ENCODE data around the gene PRSS3. TPM values are rescaled to one million over a fixed set of nuclear protein-coding genes. Genes with fewer than 3 reads are reported as not detected.
"Not testable (repeated sequence)": the region's sequence is repeated elsewhere in the genome, so short reads cannot be mapped to it uniquely, and the experiment has no call there.

Gene PRSS3
- total and polyA plus RNA-seq, 8 donors, result 1.8 to 91.2 (median 13.2) TPM; not detected in 1

GRCh38 chr9:33808979-33809322 lies 13.6 kb downstream of the PRSS3 start:
- H3K4me1 ChIP-seq, result peaks cover 0 to 12% (median 5%) of the 10 kb centered on the region in 4 donors
- H3K36me3 ChIP-seq; H3K27ac ChIP-seq; H3K9me3 ChIP-seq; H3K4me3 ChIP-seq; intact Hi-C loops (cut with DNase I; ENCODE audit: low total_unique reads); H3K27me3 ChIP-seq; DNase-seq: not testable (repeated sequence)
- WGBS, 5 donors, result 50 to 74% (median 67%) methylated on average over 1 of the region's 1 CpG

GRCh38 chr9:33809506-33809905 lies 14.1 kb downstream of the PRSS3 start:
- no peaks in the 10 kb centered on the region for H3K27me3 ChIP-seq
- DNase-seq, result no peak
- H3K4me1 ChIP-seq, result peaks cover 0 to 18% (median 11%) of the 10 kb centered on the region in 4 donors
- H3K4me3 ChIP-seq, result no peak overlapping the region
- no peak for TF ChIP-seq POLR2A (IDR thresholded peaks at IDR 0.05)
- TF ChIP-seq, protein P1, sequence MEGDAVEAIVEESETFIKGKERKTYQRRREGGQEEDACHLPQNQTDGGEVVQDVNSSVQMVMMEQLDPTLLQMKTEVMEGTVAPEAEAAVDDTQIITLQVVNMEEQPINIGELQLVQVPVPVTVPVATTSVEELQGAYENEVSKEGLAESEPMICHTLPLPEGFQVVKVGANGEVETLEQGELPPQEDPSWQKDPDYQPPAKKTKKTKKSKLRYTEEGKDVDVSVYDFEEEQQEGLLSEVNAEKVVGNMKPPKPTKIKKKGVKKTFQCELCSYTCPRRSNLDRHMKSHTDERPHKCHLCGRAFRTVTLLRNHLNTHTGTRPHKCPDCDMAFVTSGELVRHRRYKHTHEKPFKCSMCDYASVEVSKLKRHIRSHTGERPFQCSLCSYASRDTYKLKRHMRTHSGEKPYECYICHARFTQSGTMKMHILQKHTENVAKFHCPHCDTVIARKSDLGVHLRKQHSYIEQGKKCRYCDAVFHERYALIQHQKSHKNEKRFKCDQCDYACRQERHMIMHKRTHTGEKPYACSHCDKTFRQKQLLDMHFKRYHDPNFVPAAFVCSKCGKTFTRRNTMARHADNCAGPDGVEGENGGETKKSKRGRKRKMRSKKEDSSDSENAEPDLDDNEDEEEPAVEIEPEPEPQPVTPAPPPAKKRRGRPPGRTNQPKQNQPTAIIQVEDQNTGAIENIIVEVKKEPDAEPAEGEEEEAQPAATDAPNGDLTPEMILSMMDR (IDR thresholded peaks at IDR 0.05), result no peak
- TF ChIP-seq POLR2AphosphoS5 (IDR thresholded peaks at IDR 0.05), result no peak
- TF ChIP-seq EP300 (IDR thresholded peaks at IDR 0.05), result no peak
- 88 to 100% (median 94%) methylated on average over 1 of the region's 1 CpG for WGBS, 5 donors
- intact Hi-C loops (cut with DNase I; ENCODE audit: low total_unique reads), result no loop called here
- H3K27ac ChIP-seq, result no peak overlapping the region
- H3K36me3 ChIP-seq, result no peaks in the 10 kb centered on the region
- H3K9me3 ChIP-seq, result no peaks in the 10 kb centered on the region

DNA sequence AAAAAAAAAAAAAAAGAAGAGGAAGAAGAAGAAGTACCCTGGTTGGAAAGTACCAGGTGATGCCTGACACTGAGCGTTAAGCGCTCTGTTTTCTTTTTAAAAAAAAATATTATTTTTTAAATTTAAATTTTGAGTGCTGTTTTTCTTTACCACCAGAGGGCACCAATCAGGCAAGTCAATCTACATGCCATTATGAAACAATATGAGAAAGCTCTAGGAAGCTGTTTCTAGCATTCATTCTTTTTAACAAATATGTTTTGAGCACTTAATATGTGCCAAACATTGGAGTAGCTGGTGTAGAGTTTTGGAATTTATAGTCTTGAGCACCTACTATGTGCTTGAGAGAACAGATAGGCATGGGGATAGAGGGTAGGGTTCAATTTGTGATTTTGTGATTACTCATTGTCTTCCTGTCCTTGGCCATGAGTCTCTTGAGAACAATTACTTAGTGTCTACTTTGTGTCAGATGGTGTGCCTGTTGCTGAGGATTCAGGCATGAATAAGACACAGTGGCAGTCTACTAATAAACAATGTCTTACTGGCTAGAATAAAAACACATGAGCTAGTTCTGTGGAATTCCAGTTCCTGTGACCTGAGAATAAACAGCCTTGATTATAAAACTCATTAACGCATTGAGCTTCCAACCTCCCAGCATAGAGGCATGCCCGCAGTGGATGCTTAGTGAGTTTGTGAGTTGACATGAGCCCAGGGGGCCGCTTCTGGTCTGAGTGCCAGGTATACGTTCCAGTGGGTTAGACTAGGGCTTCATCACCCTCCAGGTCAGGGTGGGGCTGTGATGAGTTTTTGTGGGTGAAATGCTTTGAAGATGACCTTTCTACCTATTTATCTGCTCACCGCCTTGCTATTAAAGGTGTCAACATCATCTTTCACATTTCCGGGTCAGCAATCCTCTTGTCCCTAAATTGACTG lies 18.6 kb downstream of the PRSS3 start:
- H3K36me3 ChIP-seq, result no peaks in the 10 kb centered on the region
- TF ChIP-seq POLR2A (IDR thresholded peaks at IDR 0.05) (no peak), POLR2AphosphoS5 (IDR thresholded peaks at IDR 0.05) (peak in 1 of 3 donors; percentile 47)
- TF ChIP-seq, protein P1 (IDR thresholded peaks at IDR 0.05), result peak in 5 of 7 experiments; percentile 35 to 78 (median 53)
- H3K9me3 ChIP-seq, result no peaks in the 10 kb centered on the region
- 52 to 61% (median 58%) methylated on average over 8 of the region's 8 CpGs for WGBS, 5 donors
- peak in 1 of 2 donors; percentile 57 for DNase-seq
- H3K27ac ChIP-seq, result peak overlapping the region; percentile 7 to 100 (median 100)
- peaks cover 11 to 39% (median 31%) of the 10 kb centered on the region in 4 donors for H3K4me1 ChIP-seq
- no peaks in the 10 kb centered on the region for H3K27me3 ChIP-seq
- H3K4me3 ChIP-seq, result no peak overlapping the region
- intact Hi-C loops (cut with DNase I; ENCODE audit: low total_unique reads), result loop anchor here (5.0 kb wide), 1 partner anchor 38 kb away; no protein-coding TSS in a partner anchor

- WGBS, 5 donors, result 88 to 91% (median 90%) methylated on average over 7 of the region's 7 CpGs
- TF ChIP-seq POLR2AphosphoS5 (IDR thresholded peaks at IDR 0.05) (no peak), POLR2A (IDR thresholded peaks at IDR 0.05) (no peak), EP300 (IDR thresholded peaks at IDR 0.05) (no peak)
- TF ChIP-seq, protein P1 (IDR thresholded peaks at IDR 0.05), result no peak
- H3K4me3 ChIP-seq, result no peak overlapping the region
These were observed 20.4 kb downstream of the PRSS3 start for GRCh38 chr9:33815781-33816180.

More at GRCh38 chr9:33815781-33816180, 20.4 kb downstream of the PRSS3 start:
- Histone ChIP-seq H3K9me3 (no peaks in the 10 kb centered on the region), H3K4me1 (peaks cover 26 to 58% (median 45%) of the 10 kb centered on the region in 4 donors), H3K27me3 (no peaks in the 10 kb centered on the region), H3K27ac (peak overlapping the region; percentile 98 to 100 (median 100)), H3K36me3 (no peaks in the 10 kb centered on the region)
- peak in 1 of 2 donors; percentile 12 for DNase-seq
- intact Hi-C loops (cut with DNase I; ENCODE audit: low total_unique reads), result no loop called here

Measured in stomach (tissue), 9 donors.